Epithelial cell of prostate (primary cell): Measurements from ENCODE around the gene PSMB10.
A peak's percentile ranks its signal among the peaks of the same experiment; 100 is the strongest.
"Not testable (repeated sequence)": the region's sequence is repeated elsewhere in the genome, so short reads cannot be mapped to it uniquely, and the experiment has no call there.

Experiments used
- DNase-seq: peaks from one replicate; pipeline ENCODE4 v3.0.0-alpha.2; 2011; ENCODE audit warnings: low read depth, low spot score
- H3K27ac ChIP-seq: fragments of 450-650 bp; 2 replicates; pipeline ENCODE4 v1.5.1; 2017; ENCODE audit warnings: mild to moderate bottlenecking

PSMB10 gene

GRCh38 chr16:67943619-67944504 is 7.2 kb upstream of the PSMB10 start, which contains the start of gene LCAT:
Gene LCAT (minus strand): TSS chr16:67944120. CDS start chr16:67944101, 19 bp downstream.
- DNase-seq: no peak
- no peak within 1 kb of the TSS for H3K27ac ChIP-seq

GRCh38 chr16:67943256-67943618 is 6.6 kb upstream of the PSMB10 start:
- no peak for DNase-seq
- H3K27ac ChIP-seq: no peak overlapping the region

GRCh38 chr16:67942510-67943255 is 6.0 kb upstream of the PSMB10 start:
- DNase-seq: no peak
- no peak overlapping the region for H3K27ac ChIP-seq

- no peak overlapping the region for H3K27ac ChIP-seq
Measured at GRCh38 chr16:67942200-67942509, 5.5 kb upstream of the PSMB10 start.

GRCh38 chr16:67941469-67942199 is 5.0 kb upstream of the PSMB10 start:
- DNase-seq: no peak
- H3K27ac ChIP-seq: no peak overlapping the region

More at GRCh38 chr16:67942200-67942509, 5.5 kb upstream of the PSMB10 start:
- DNase-seq: no peak

GRCh38 chr16:67940446-67941089 is 3.9 kb upstream of the PSMB10 start:
- no peak overlapping the region for H3K27ac ChIP-seq
- DNase-seq: no peak

- DNase-seq: no peak
- H3K27ac ChIP-seq: no peak overlapping the region
Measured at GRCh38 chr16:67939507-67940445, 3.1 kb upstream of the PSMB10 start.

- DNase-seq, H3K27ac ChIP-seq: not testable (repeated sequence)
Measured at GRCh38 chr16:67937713-67938112, 1.1 kb upstream of the PSMB10 start.

- H3K27ac ChIP-seq: peak overlapping the region; percentile 75
- DNase-seq: no peak
Measured at GRCh38 chr16:67936880-67937605, 393 bp upstream of the PSMB10 start.

- DNase-seq: peak; percentile 93
Measured at GRCh38 chr16:67935402-67936123, 1.1 kb downstream of the PSMB10 start.

GRCh38 chr16:67935101-67935401 is 1.6 kb downstream of the PSMB10 start:
- no peak overlapping the region for H3K27ac ChIP-seq
- DNase-seq: no peak

More at GRCh38 chr16:67935402-67936123, 1.1 kb downstream of the PSMB10 start:
- H3K27ac ChIP-seq: peak overlapping the region; percentile 75

GRCh38 chr16:67934306-67935100 is 2.1 kb downstream of the PSMB10 start:
- no peak for DNase-seq
- H3K27ac ChIP-seq: no peak overlapping the region

GRCh38 chr16:67933805-67934204 is 2.8 kb downstream of the PSMB10 start:
- no peak for DNase-seq
- no peak overlapping the region for H3K27ac ChIP-seq

GRCh38 chr16:67932462-67932840 is 4.2 kb downstream of the PSMB10 start:
- no peak overlapping the region for H3K27ac ChIP-seq
- no peak for DNase-seq

GRCh38 chr16:67931712-67932461 is 4.8 kb downstream of the PSMB10 start, which contains the start of gene CTRL:
Gene CTRL (minus strand): TSS chr16:67931862. CDS start chr16:67931852, 10 bp downstream.
- H3K27ac ChIP-seq: no peak within 1 kb of the TSS
- DNase-seq: no peak

- no peak for DNase-seq
- H3K27ac ChIP-seq: no peak overlapping the region
Measured at GRCh38 chr16:67930678-67931211, 5.9 kb downstream of the PSMB10 start.
